Esophagus squamous epithelium (tissue), 4 donors: ENCODE measurements around the gene CACFD1.

Source experiments
- POLR2A ChIP-seq, 4 donors: fragments of 450-650 bp; IDR thresholded peaks; one replicate each; pipeline ENCODE4 v1.6.1; 2017; ENCODE audit warnings: antibody characterized with exemption in 4 of 4, mild to moderate bottlenecking in 4 of 4, moderate library complexity in 3 of 4
- TF ChIP-seq, protein P1 (sequence below), 6 experiments: fragments of 450-650 bp in 4 of 6; fragments of 200-600 bp in 2 of 6; sonication (generic) in 2 of 6; IDR thresholded peaks; one replicate each; pipeline ENCODE4 v1.5.1; 2016 to 2019; ENCODE audit warnings: antibody characterized with exemption in 6 of 6, mild to moderate bottlenecking in 4 of 6, moderate library complexity in 4 of 6

GRCh38 chr9:133477461-133477860, 17.7 kb downstream of the CACFD1 start:
- TF ChIP-seq, protein P1, sequence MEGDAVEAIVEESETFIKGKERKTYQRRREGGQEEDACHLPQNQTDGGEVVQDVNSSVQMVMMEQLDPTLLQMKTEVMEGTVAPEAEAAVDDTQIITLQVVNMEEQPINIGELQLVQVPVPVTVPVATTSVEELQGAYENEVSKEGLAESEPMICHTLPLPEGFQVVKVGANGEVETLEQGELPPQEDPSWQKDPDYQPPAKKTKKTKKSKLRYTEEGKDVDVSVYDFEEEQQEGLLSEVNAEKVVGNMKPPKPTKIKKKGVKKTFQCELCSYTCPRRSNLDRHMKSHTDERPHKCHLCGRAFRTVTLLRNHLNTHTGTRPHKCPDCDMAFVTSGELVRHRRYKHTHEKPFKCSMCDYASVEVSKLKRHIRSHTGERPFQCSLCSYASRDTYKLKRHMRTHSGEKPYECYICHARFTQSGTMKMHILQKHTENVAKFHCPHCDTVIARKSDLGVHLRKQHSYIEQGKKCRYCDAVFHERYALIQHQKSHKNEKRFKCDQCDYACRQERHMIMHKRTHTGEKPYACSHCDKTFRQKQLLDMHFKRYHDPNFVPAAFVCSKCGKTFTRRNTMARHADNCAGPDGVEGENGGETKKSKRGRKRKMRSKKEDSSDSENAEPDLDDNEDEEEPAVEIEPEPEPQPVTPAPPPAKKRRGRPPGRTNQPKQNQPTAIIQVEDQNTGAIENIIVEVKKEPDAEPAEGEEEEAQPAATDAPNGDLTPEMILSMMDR (IDR thresholded peaks at IDR 0.05), result no peak
- no peak for TF ChIP-seq POLR2A (IDR thresholded peaks at IDR 0.05)
